ENCODE data around the gene SYCE1.
A peak's percentile ranks its signal among the peaks of the same experiment; 100 is the strongest.
"Not testable (repeated sequence)": the region's sequence is repeated elsewhere in the genome, so short reads cannot be mapped to it uniquely, and the experiment has no call there.

Gene SYCE1

GRCh38 chr10:133592716-133593115 is 27.3 kb upstream of the SYCE1 start:
- Histone ChIP-seq H3K9ac (ENCODE audit: low read depth, low read length) (no peak overlapping the region), H4K20me1 (ENCODE audit: insufficient read depth, low read length) (no peaks in the 10 kb centered on the region), H3K9me3 (ENCODE audit: insufficient read depth, low read length, severe bottlenecking) (no peaks in the 10 kb centered on the region), H3K36me3 (ENCODE audit: insufficient read depth, low read length) (no peaks in the 10 kb centered on the region), H3K4me1 (ENCODE audit: insufficient read depth, low read length) (no peaks in the 10 kb centered on the region), H3K27ac (ENCODE audit: low read length) (no peak overlapping the region), H3K4me2 (ENCODE audit: insufficient read depth, low read length) (no peak overlapping the region), H3K79me2 (ENCODE audit: insufficient read depth, low read length) (no peaks in the 10 kb centered on the region), H2AFZ (ENCODE audit: low read depth, low read length) (no peak overlapping the region), H3K4me3 (ENCODE audit: low read depth in 1 of 2, low read length in 2 of 2) (no peak overlapping the region), H3K27me3 (ENCODE audit: insufficient read depth, low read length, poor library complexity) (no peaks in the 10 kb centered on the region)
- TF ChIP-seq EZH2 (IDR thresholded peaks at IDR 0.05; ENCODE audit: borderline replicate concordance, low read depth, low read length, severe bottlenecking), result no peak
- no peak for TF ChIP-seq CTCF (IDR thresholded peaks at IDR 0.05; ENCODE audit: borderline replicate concordance, extremely low read depth, low read length, poor library complexity, severe bottlenecking)
- DNase-seq (no peak), ATAC-seq (ENCODE audit: insufficient read depth, low read depth) (no peak)

GRCh38 chr10:133590970-133591359 is 25.6 kb upstream of the SYCE1 start:
- H3K4me1 ChIP-seq (ENCODE audit: insufficient read depth, low read length), result no peaks in the 10 kb centered on the region
- H3K9ac ChIP-seq (ENCODE audit: low read depth, low read length), result no peak overlapping the region
- no peak overlapping the region for H2AFZ ChIP-seq (ENCODE audit: low read depth, low read length)
- TF ChIP-seq CTCF (IDR thresholded peaks at IDR 0.05; ENCODE audit: borderline replicate concordance, extremely low read depth, low read length, poor library complexity, severe bottlenecking) (no peak), EZH2 (IDR thresholded peaks at IDR 0.05; ENCODE audit: borderline replicate concordance, low read depth, low read length, severe bottlenecking) (no peak)
- no peak for DNase-seq
- ATAC-seq (ENCODE audit: insufficient read depth, low read depth), result no peak
- no peak overlapping the region for H3K4me3 ChIP-seq (ENCODE audit: low read depth in 1 of 2, low read length in 2 of 2)
- H3K4me2 ChIP-seq (ENCODE audit: insufficient read depth, low read length), result no peak overlapping the region
- H3K9me3 ChIP-seq (ENCODE audit: insufficient read depth, low read length, severe bottlenecking), result no peaks in the 10 kb centered on the region
- no peaks in the 10 kb centered on the region for H3K36me3 ChIP-seq (ENCODE audit: insufficient read depth, low read length)
- H3K27me3 ChIP-seq (ENCODE audit: insufficient read depth, low read length, poor library complexity), result no peaks in the 10 kb centered on the region
- no peaks in the 10 kb centered on the region for H4K20me1 ChIP-seq (ENCODE audit: insufficient read depth, low read length)
- H3K79me2 ChIP-seq (ENCODE audit: insufficient read depth, low read length), result no peaks in the 10 kb centered on the region
- no peak overlapping the region for H3K27ac ChIP-seq (ENCODE audit: low read length)

GRCh38 chr10:133590226-133590969 is 25.0 kb upstream of the SYCE1 start:
- no peak for TF ChIP-seq CTCF (IDR thresholded peaks at IDR 0.05; ENCODE audit: borderline replicate concordance, extremely low read depth, low read length, poor library complexity, severe bottlenecking)
- TF ChIP-seq EZH2 (IDR thresholded peaks at IDR 0.05; ENCODE audit: borderline replicate concordance, low read depth, low read length, severe bottlenecking), result no peak

GRCh38 chr10:133577037-133577436 is 11.7 kb upstream of the SYCE1 start:
- H3K27me3 ChIP-seq (ENCODE audit: insufficient read depth, low read length, poor library complexity); H2AFZ ChIP-seq (ENCODE audit: low read depth, low read length); H3K9me3 ChIP-seq (ENCODE audit: insufficient read depth, low read length, severe bottlenecking); H3K79me2 ChIP-seq (ENCODE audit: insufficient read depth, low read length); H3K4me1 ChIP-seq (ENCODE audit: insufficient read depth, low read length); H3K4me3 ChIP-seq (ENCODE audit: low read depth in 1 of 2, low read length in 2 of 2); H3K9ac ChIP-seq (ENCODE audit: low read depth, low read length); H4K20me1 ChIP-seq (ENCODE audit: insufficient read depth, low read length); H3K36me3 ChIP-seq (ENCODE audit: insufficient read depth, low read length); H3K4me2 ChIP-seq (ENCODE audit: insufficient read depth, low read length); DNase-seq; H3K27ac ChIP-seq (ENCODE audit: low read length): not testable (repeated sequence)
- 0 out of 3 replicates have a peak, but pooled peaks have one; percentile 14 for ATAC-seq (ENCODE audit: insufficient read depth, low read depth)

More at GRCh38 chr10:133590226-133590969, 25.0 kb upstream of the SYCE1 start:
- no peaks in the 10 kb centered on the region for H3K79me2 ChIP-seq (ENCODE audit: insufficient read depth, low read length)
- no peaks in the 10 kb centered on the region for H3K36me3 ChIP-seq (ENCODE audit: insufficient read depth, low read length)
- H3K4me1 ChIP-seq (ENCODE audit: insufficient read depth, low read length), result no peaks in the 10 kb centered on the region
- H3K4me2 ChIP-seq (ENCODE audit: insufficient read depth, low read length), result no peak overlapping the region
- H3K9me3 ChIP-seq (ENCODE audit: insufficient read depth, low read length, severe bottlenecking), result no peaks in the 10 kb centered on the region
- H3K27me3 ChIP-seq (ENCODE audit: insufficient read depth, low read length, poor library complexity), result no peaks in the 10 kb centered on the region
- no peak overlapping the region for H3K4me3 ChIP-seq (ENCODE audit: low read depth in 1 of 2, low read length in 2 of 2)
- ATAC-seq (ENCODE audit: insufficient read depth, low read depth), result no peak
- DNase-seq, result no peak
- H3K27ac ChIP-seq (ENCODE audit: low read length), result no peak overlapping the region
- H4K20me1 ChIP-seq (ENCODE audit: insufficient read depth, low read length), result no peaks in the 10 kb centered on the region
- H3K9ac ChIP-seq (ENCODE audit: low read depth, low read length), result no peak overlapping the region
- no peak overlapping the region for H2AFZ ChIP-seq (ENCODE audit: low read depth, low read length)

- H3K4me2 ChIP-seq (ENCODE audit: insufficient read depth, low read length); DNase-seq; ATAC-seq (ENCODE audit: insufficient read depth, low read depth); H3K36me3 ChIP-seq (ENCODE audit: insufficient read depth, low read length); H3K4me1 ChIP-seq (ENCODE audit: insufficient read depth, low read length); H3K27ac ChIP-seq (ENCODE audit: low read length); H2AFZ ChIP-seq (ENCODE audit: low read depth, low read length); H4K20me1 ChIP-seq (ENCODE audit: insufficient read depth, low read length); H3K79me2 ChIP-seq (ENCODE audit: insufficient read depth, low read length); H3K9ac ChIP-seq (ENCODE audit: low read depth, low read length); H3K4me3 ChIP-seq (ENCODE audit: low read depth in 1 of 2, low read length in 2 of 2); H3K27me3 ChIP-seq (ENCODE audit: insufficient read depth, low read length, poor library complexity); H3K9me3 ChIP-seq (ENCODE audit: insufficient read depth, low read length, severe bottlenecking): not testable (repeated sequence)
Observed at GRCh38 chr10:133573460-133573859, 8.1 kb upstream of the SYCE1 start.

- H4K20me1 ChIP-seq (ENCODE audit: insufficient read depth, low read length); H3K4me1 ChIP-seq (ENCODE audit: insufficient read depth, low read length); DNase-seq; H3K27ac ChIP-seq (ENCODE audit: low read length); H3K27me3 ChIP-seq (ENCODE audit: insufficient read depth, low read length, poor library complexity); H3K4me2 ChIP-seq (ENCODE audit: insufficient read depth, low read length); H3K79me2 ChIP-seq (ENCODE audit: insufficient read depth, low read length); H3K36me3 ChIP-seq (ENCODE audit: insufficient read depth, low read length); H3K9ac ChIP-seq (ENCODE audit: low read depth, low read length); H3K4me3 ChIP-seq (ENCODE audit: low read depth in 1 of 2, low read length in 2 of 2); ATAC-seq (ENCODE audit: insufficient read depth, low read depth); H2AFZ ChIP-seq (ENCODE audit: low read depth, low read length): not testable (repeated sequence)
- H3K9me3 ChIP-seq (ENCODE audit: insufficient read depth, low read length, severe bottlenecking), result peaks cover 17% of the 10 kb centered on the region
Observed at GRCh38 chr10:133572055-133572454, 6.7 kb upstream of the SYCE1 start.

Data from DND-41 (cell line).